AG08395 (cell line): ENCODE results near the gene RALA.
"Not testable (repeated sequence)": the region's sequence is repeated elsewhere in the genome, so short reads cannot be mapped to it uniquely, and the experiment has no call there.

Experiments
- DNase-seq: peaks from one replicate; pipeline ENCODE4 v3.0.0; 2012; ENCODE audit warnings: mixed read lengths, low spot score

RALA gene

DNA sequence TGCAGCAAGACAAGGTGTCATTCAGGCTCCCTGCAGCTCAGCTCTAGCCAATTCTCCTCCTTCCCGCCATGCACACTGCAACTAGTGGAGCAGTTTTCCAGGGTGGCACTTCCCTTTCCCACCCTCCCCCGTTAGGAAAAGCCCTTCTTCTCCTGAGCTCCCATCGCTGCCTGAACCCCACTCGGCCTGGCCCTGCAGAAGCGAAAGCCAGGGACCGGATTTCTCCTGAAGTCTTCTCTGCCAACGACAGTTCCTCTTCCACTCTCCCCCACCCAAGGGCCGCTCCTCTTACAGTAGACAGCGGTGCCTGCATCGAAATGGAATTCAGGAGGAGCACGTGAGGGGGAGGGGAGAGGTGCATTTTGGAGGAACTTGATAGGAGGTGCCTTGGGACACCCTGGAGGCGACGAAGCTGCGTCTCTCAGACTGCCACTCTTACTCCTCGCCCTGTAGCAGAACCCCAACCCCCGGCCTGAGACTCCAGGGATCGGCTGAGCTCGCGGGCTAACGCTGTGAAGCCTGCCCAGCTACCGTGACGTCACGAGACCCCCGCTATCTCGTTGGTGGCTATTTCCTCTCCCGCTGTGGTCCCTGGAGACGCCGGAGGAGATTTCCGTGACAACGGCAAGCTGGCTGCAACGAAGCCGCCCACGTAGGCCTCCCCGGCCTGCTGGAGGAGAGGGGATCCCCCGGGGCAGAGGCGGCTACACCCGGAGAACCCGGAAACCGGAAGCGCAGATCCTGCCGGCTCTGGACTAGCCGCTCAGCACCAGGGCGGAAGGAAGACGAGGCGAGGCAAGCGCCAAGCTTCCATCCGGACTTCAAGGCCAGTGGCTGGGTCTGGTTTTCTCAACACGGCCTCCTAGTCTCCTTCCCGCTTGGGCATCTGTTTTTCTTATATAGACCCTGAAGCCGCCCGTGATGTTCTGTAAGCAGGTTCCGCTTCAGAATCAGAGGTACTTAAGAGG lies 109.7 kb downstream of the RALA start:
- DNase-seq: peak; percentile 97

DNA sequence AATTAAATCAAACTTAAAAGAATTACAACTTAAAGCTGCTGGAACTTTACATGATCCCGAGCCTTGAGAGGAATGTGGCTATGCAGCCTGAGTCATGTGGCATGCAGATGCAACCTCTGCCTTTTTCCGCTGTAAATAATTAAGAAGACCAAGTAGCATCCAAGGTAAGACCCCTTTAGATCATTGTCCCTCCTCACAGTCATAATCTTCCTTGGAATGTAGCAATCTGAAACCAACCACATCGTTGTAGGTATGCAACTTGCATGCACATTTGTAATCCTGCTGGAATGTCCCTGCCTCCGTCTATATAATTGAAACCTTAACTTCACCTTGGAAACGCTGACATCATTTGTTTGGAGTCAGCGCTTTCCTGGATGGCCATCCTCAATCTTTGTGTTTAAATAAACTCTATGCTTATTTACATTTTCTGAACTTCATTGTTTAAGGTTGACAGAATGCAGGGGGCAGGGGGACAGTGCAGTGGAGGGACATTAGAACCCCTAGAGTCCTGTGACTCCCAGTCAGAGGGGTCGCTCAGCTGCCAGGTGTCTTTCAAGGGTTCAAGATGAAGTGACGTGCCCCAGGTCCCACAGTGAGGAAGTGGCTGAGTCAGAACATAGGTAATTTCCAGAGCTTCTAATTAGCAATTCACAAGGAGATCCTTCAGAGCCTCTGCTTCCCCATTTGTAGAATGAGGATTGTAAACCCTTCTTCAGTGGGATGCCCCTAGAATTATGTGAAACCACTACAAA lies 110.7 kb downstream of the RALA start:
- DNase-seq: peak; percentile 64

GRCh38 chr7:39734633-39735004 lies 111.2 kb downstream of the RALA start:
- DNase-seq: no peak

DNA sequence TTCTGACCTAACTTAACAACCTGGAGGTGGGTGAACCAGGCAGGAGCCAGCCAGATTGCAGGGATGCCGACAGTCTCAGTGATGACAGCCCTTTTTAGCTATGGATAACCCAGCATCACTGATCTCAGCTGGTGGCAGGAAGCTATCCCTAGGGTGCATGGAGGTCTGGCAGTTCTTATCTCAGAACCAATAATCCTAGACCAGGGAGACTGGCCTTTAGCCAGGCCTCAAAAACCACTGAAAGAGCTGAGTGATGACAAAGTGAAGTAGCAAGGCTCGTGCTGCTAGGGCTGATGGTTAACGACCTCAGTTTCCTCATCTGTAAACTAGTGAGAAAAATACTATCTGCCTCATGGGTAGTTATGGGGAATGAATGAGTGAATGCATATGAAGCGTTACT lies 112.5 kb downstream of the RALA start:
- no peak for DNase-seq

DNA sequence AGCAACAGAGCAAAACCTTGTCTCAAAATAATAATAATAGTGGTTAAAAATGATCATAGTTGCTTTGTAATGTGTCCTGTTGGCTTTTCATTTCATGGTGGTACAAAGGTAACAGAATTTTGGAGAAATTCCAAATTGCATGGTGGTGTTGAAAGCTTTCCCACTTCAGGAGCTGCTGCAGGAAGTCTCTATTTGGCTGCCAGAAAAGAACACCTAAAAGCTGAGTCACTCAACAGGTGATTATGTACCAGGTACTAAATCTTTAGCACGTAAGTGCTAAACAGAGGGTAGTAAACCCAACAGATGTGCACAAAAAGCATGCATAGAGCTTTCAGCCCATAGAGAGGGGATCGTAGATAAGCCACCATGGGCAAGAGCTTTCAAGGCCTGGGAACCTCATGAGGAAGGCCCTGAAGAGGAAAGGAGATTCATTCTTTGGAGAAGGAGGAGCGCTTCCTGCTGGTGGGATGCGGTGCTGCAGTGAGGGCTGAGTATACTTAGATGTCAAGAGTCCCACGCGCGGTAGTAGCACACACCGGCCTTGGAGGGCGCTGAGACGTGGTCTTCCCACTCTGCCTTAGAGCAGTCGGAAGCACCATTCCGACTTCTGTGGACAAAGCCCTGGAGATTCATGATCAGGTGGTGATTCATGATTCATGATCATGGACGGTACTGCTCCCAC lies 118.7 kb downstream of the RALA start:
- peak; percentile 38 for DNase-seq

GRCh38 chr7:39744620-39745019 lies 121.2 kb downstream of the RALA start:
- no peak for DNase-seq

DNA sequence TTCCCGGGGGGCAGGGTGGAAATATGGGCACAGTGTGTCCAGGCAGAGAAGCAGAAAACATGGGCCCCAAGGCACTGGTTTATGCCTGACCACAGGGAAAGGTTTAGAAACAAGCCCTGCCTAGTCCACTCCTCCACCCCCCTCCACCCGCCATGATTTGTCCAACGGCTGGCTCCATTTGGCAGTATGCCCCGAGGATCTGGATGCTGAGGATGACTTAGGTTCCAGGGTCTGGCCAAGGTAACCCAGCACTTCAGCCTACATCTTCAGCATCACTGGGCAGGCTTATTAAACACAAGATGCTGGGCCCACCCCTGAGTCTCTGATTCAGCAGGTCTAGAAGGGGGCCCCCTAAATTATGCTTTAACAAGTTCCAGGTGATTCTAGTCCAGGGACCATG lies 121.9 kb downstream of the RALA start:
- no peak for DNase-seq

GRCh38 chr7:39746103-39746819 lies 122.9 kb downstream of the RALA start:
- peak; percentile 92 for DNase-seq

DNA sequence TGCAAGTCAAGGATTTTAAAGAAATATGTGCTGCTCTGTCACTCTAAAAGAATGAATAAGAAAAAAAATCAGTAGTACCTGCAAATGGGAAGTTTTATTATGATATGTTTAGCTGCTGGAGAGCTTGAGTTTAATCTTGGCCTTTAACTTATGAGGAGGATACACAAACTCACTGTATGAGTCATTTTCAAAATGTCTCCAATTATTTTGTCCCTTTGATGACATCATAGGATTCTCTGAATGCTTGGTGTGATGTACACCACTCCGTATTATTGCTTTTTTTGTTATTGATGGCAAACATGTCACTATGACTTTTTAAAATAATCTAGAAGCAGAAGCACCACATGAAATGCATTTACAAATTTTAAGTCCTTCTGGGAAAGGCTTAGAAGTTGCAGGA lies 125.8 kb downstream of the RALA start:
- DNase-seq: peak; percentile 76

- DNase-seq: no peak
Measured at GRCh38 chr7:39749717-39750116, 126.3 kb downstream of the RALA start.

DNA sequence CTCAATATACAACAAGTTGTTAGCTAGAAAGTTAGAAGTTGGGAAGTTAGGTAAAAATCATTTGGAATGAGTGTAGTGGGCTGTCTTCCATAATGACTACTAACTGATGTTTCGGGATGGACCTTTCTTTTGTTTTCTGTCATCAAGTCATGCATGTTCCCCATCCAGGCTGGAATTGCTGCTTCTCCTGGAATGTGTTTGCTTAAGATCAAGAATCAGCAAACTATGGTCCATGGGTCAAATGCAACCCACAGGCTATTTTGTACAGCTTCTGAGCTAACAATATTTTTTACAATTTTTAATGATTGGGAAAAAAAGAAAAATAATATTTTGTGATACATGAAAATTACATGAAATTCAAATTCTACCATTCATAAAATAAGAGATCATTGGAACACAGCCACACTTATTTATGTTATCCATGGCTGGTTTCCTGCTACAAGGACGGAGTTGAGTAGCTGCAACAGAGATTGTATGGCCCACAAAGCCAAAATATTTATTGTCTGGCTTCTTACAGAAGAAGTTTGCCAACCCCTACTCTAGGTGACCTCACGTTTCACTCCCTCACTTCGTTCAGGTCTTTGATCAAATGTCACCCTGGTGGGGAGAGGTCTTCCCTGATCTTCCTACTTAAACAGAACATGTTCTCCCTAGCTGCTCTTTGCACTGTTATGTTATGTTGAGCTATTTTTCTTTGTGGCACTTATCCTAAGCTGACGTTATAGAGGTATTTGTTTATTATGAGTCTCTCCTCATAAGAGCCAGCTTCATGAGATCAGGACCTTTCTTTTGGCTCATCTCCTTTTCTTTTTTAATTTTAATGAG lies 127.1 kb downstream of the RALA start:
- DNase-seq: no peak

DNA sequence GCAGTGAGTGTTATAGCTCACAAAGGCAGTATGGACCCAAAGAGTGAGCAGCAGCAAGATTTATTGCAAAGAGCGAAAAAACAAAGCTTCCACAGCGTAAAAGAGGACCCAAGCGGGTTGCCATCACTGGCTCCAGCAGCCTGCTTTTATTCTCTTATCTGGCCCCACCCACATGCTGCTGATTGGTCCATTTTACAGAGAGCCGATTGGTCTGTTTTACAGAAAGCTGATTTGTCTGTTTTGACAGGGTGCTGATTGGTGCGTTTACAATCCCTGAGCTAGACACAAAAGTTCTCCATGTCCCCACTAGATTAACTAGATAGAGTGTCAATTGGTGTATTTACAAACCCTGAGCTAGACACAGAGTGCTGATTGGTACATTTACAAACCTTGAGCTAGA lies 129.9 kb downstream of the RALA start:
- not testable (repeated sequence) for DNase-seq

DNA sequence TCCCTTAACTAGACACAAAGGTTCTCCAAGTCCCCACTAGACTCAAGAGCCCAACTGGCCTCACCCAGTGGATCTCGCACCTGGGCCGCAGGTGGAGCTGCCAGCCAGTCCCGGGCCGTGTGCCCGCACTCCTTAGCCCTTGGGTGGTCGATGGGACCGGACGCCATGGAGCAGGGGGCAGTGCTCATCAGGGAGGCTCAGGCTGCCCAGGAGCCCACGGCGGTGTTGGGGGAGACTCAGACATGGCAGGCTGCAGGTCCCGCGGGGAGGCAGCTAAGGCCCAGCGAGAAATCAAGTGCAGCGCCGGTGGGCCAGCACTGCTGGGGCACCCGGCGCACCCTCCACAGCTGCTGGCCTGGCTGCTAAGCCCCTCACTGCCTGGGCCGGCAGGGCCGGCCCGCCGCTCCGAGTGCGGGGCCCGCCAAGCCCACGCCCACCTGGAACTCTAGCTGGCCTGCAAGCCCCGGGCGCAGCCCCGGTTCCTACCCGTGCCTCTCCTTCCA lies 130.5 kb downstream of the RALA start:
- DNase-seq: no peak

GRCh38 chr7:39754326-39755120 lies 131.2 kb downstream of the RALA start:
- peak; percentile 61 for DNase-seq

GRCh38 chr7:39757604-39758003 lies 134.2 kb downstream of the RALA start:
- DNase-seq: no peak
